GM10266 (cell line): Measurements from ENCODE around the gene NAALADL2.

Experiments
- DNase-seq: peaks from one replicate; pipeline ENCODE4 v3.0.0; 2012; ENCODE audit errors: extremely low spot score
- CTCF ChIP-seq: IDR thresholded peaks from 2 replicates; pipeline ENCODE4 v1.5.1; 2012; ENCODE audit warnings: mild to moderate bottlenecking, low read depth; ENCODE audit not compliant: control insufficient read depth, insufficient read depth; ENCODE audit errors: missing control alignments

NAALADL2 gene

GRCh38 chr3:175059788-175060187 is 200.7 kb downstream of the NAALADL2 start:
- no peak for TF ChIP-seq CTCF
- no peak for DNase-seq

- TF ChIP-seq CTCF: no peak
- no peak for DNase-seq
These were observed 206.4 kb downstream of the NAALADL2 start for GRCh38 chr3:175065497-175065896.

GRCh38 chr3:175066617-175067415 is 207.7 kb downstream of the NAALADL2 start:
- no peak for DNase-seq
- TF ChIP-seq CTCF: no peak

GRCh38 chr3:175068587-175068986 is 209.5 kb downstream of the NAALADL2 start:
- DNase-seq: no peak
- TF ChIP-seq CTCF: no peak

GRCh38 chr3:175070946-175071345 is 211.8 kb downstream of the NAALADL2 start:
- no peak for TF ChIP-seq CTCF

GRCh38 chr3:175073219-175073905 is 214.2 kb downstream of the NAALADL2 start:
- no peak for DNase-seq
- no peak for TF ChIP-seq CTCF

More at GRCh38 chr3:175070946-175071345, 211.8 kb downstream of the NAALADL2 start:
- DNase-seq: no peak

GRCh38 chr3:175075269-175075668 is 216.1 kb downstream of the NAALADL2 start:
- no peak for DNase-seq
- TF ChIP-seq CTCF: no peak
